Adrenal gland (tissue), 12 donors: ENCODE results near the gene FOXP4. TPM values are rescaled to one million over a fixed set of nuclear protein-coding genes. Genes with fewer than 3 reads are reported as not detected.

ENCODE experiments used
- DNase-seq, 7 donors: peaks; one replicate each; pipeline ENCODE4 v3.0.0-alpha.2; 2019 to 2020
- H3K27ac ChIP-seq, 5 donors: fragments of 200-600 bp; sonication (generic) in 4 of 5; 1 replicate in 3 of 5; 2 replicates in 2 of 5; pipeline versions ENCODE4 v1.5.1 to v1.8.0; 2016 to 2020; ENCODE audit warnings: mild to moderate bottlenecking in 1 of 5
- H3K27me3 ChIP-seq: fragments of 200-600 bp; 2 replicates; pipeline ENCODE4 v1.8.0; 2021
- H3K36me3 ChIP-seq, 2 donors: fragments of 200-600 bp; replicated peaks in 1 of 2; 1 replicate in 1 of 2; 2 replicates in 1 of 2; pipeline versions ENCODE4 v1.5.1 to v1.8.0; 2018 to 2022
- H3K4me1 ChIP-seq, 2 donors: fragments of 200-600 bp; replicated peaks in 1 of 2; 1 replicate in 1 of 2; 2 replicates in 1 of 2; pipeline versions ENCODE4 v1.5.1 to v1.8.0; 2018 to 2021
- H3K4me3 ChIP-seq, 4 donors: fragments of 200-600 bp; sonication (generic) in 3 of 4; one replicate each; pipeline ENCODE4 v1.5.1; 2016 to 2018
- H3K9me3 ChIP-seq, 3 donors: fragments of 200-600 bp; sonication (generic) in 1 of 3; replicated peaks in 1 of 3; 1 replicate in 2 of 3; 2 replicates in 1 of 3; pipeline versions ENCODE4 v1.5.1 to v1.8.0; 2016 to 2021
- CTCF ChIP-seq, 6 experiments: fragments of 450-650 bp in 4 of 6; fragments of 200-600 bp in 2 of 6; sonication (generic) in 1 of 6; IDR thresholded peaks; 1 replicate in 5 of 6; 2 replicates in 1 of 6; pipeline versions ENCODE4 v1.5.1 to v1.8.0; 2016 to 2021; ENCODE audit warnings: antibody characterized with exemption in 6 of 6, mild to moderate bottlenecking in 2 of 6, moderate library complexity in 1 of 6
- POLR2A ChIP-seq, 2 donors: fragments of 450-650 bp; IDR thresholded peaks; one replicate each; pipeline ENCODE4 v1.6.1; 2017; ENCODE audit warnings: antibody characterized with exemption in 2 of 2, mild to moderate bottlenecking in 2 of 2, moderate library complexity in 1 of 2
- WGBS, 4 donors: extraction: QIAGEN DNeasy Blood & Tissue Kit in 2 of 4; methylation state at CpG; one replicate each; pipeline versions ENCODE4 v1.1.5 to v1.1.7; 2013 to 2017; 5-methylcytosine and 5-hydroxymethylcytosine counted together
- intact Hi-C, 2 donors: fragments of 100-400 bp; cut with DNase I; formaldehyde crosslinking; loops; one replicate each; pipeline versions ENCODE4 v1.14.1 to v1.15.0; 2022 to 2023
- polyA plus RNA-seq, 3 donors: library from polyadenylated mRNA; stranded (reverse); fragments of 200-250 nt in 2 of 3; fragments of 350-450 nt in 1 of 3; fragmentation: Illumina TruSeq in 1 of 3; extraction: RNeasy Lipid Tissue Mini Kit (QIAGEN cat#74804) in 1 of 3; gene quantifications; one replicate each; pipeline ENCODE4 v1.2.3, GENCODE V29; 2013 to 2014
- total RNA-seq, 9 donors: library from RNA; depleted of rRNA in 4 of 9; stranded (reverse); fragments of >200 nt in 4 of 9; fragments of 120-200 nt in 1 of 9; fragmentation: NEBNext Ultra II Directional in 1 of 9; extraction: Animal tissue kit (Norgen Biotek cat#: 25700) in 1 of 9; gene quantifications; one replicate each; pipeline versions ENCODE4 v1.1.0 to v1.2.4, GENCODE V29; 2013 to 2023
- donor health status: healthy with polysubstance abuse.
- donor health status: Bipolar disorder and iron deficiency.
- donor health status: DM: yes; HTN: yes; CAD: no.
- donor health status: DM: no; HTN: no; CAD: no.
- donor health status: DM: no; HTN: no; CAD: no.
- donor health status: DM: yes; HTN: yes; CAD: no.

FOXP4 gene
- total and polyA plus RNA-seq, 12 donors = 1.6 to 18.2 (median 11.3) TPM

- H3K36me3 ChIP-seq = no peaks in the 10 kb centered on the region
- H3K4me1 ChIP-seq = peaks cover 6 to 15% of the 10 kb centered on the region in 2 donors
- WGBS, 4 donors = 80 to 89% (median 87%) methylated on average over 3 to 11 of the region's 11 CpGs
- intact Hi-C loops = loop anchor here in 1 of 2 donors (5.0 kb wide), 1 partner anchor 37 kb away; the partner anchor contains the start of gene FOXP4
- H3K9me3 ChIP-seq = no peaks in the 10 kb centered on the region
- no peak overlapping the region for H3K27ac ChIP-seq
- H3K27me3 ChIP-seq = no peaks in the 10 kb centered on the region
- no peak overlapping the region for H3K4me3 ChIP-seq
- no peak for DNase-seq
- no peak for TF ChIP-seq CTCF (IDR thresholded peaks at IDR 0.05)
- no peak for TF ChIP-seq POLR2A (IDR thresholded peaks at IDR 0.05)
Observed at GRCh38 chr6:41584668-41585205, 38.6 kb downstream of the FOXP4 start.

- intact Hi-C loops = loop anchor here in 1 of 2 donors (5.0 kb wide), 1 partner anchor 38 kb away; the partner anchor contains the start of gene FOXP4
- 88 to 94% (median 91%) methylated on average over 9 of the region's 9 CpGs for WGBS, 4 donors
- no peak overlapping the region for H3K27ac ChIP-seq
- DNase-seq = no peak
- no peak overlapping the region for H3K4me3 ChIP-seq
- H3K27me3 ChIP-seq = no peaks in the 10 kb centered on the region
- TF ChIP-seq CTCF (IDR thresholded peaks at IDR 0.05) = no peak
- no peak for TF ChIP-seq POLR2A (IDR thresholded peaks at IDR 0.05)
- H3K4me1 ChIP-seq = peaks cover 6 to 15% of the 10 kb centered on the region in 2 donors
- no peaks in the 10 kb centered on the region for H3K9me3 ChIP-seq
- no peaks in the 10 kb centered on the region for H3K36me3 ChIP-seq
Observed at GRCh38 chr6:41585605-41586004, 39.4 kb downstream of the FOXP4 start.

- Histone ChIP-seq H3K27me3 (no peaks in the 10 kb centered on the region), H3K4me1 (peaks cover 3 to 9% of the 10 kb centered on the region in 2 donors), H3K36me3 (peaks cover 0 to 5% of the 10 kb centered on the region in 2 donors), H3K27ac (no peak overlapping the region), H3K9me3 (no peaks in the 10 kb centered on the region), H3K4me3 (no peak overlapping the region)
- DNase-seq = peak in 1 of 7 donors; percentile 80
- WGBS, 4 donors = 89 to 93% (median 91%) methylated on average over 24 to 28 of the region's 28 CpGs
- TF ChIP-seq POLR2A (IDR thresholded peaks at IDR 0.05) = no peak
- no peak for TF ChIP-seq CTCF (IDR thresholded peaks at IDR 0.05)
- intact Hi-C loops = loop anchor here in 1 of 2 donors (5.0 kb wide), 1 partner anchor 39 kb away; the partner anchor contains the start of gene FOXP4
Observed at GRCh38 chr6:41586252-41587007, 40.2 kb downstream of the FOXP4 start.

- DNase-seq = peak in 1 of 7 donors; percentile 69
- H3K27me3 ChIP-seq = no peaks in the 10 kb centered on the region
- H3K36me3 ChIP-seq = peaks cover 0 to 7% of the 10 kb centered on the region in 2 donors
- H3K9me3 ChIP-seq = no peaks in the 10 kb centered on the region
- peak overlapping the region in 1 of 5 donors; percentile 34 for H3K27ac ChIP-seq
- 76 to 89% (median 86%) methylated on average over 4 to 25 of the region's 26 CpGs for WGBS, 4 donors
- peaks cover 0 to under 1% of the 10 kb centered on the region in 2 donors for H3K4me1 ChIP-seq
- no peak for TF ChIP-seq POLR2A (IDR thresholded peaks at IDR 0.05)
- TF ChIP-seq CTCF (IDR thresholded peaks at IDR 0.05) = peak in 2 of 6 experiments; percentile 13 to 27
- H3K4me3 ChIP-seq = no peak overlapping the region
- intact Hi-C loops = loop anchor here in 1 of 2 donors (5.0 kb wide), 1 partner anchor 40 kb away; the partner anchor contains the start of gene FOXP4
Observed at GRCh38 chr6:41587131-41587879, 41.1 kb downstream of the FOXP4 start.
